DND-41 (cell line): ENCODE measurements around the gene FLNB.

ENCODE experiments used
- EZH2 ChIP-seq: IDR thresholded peaks from 3 replicates; pipeline ENCODE4 v1.6.1; 2012; ENCODE audit warnings: borderline replicate concordance, low read depth, mild to moderate bottlenecking, moderate library complexity, low read length, inconsistent platforms; ENCODE audit not compliant: severe bottlenecking
- TF ChIP-seq, protein P1 (sequence below): IDR thresholded peaks from 2 replicates; pipeline ENCODE4 v1.5.1; 2012; ENCODE audit warnings: borderline replicate concordance, low read length, moderate library complexity, mild to moderate bottlenecking; ENCODE audit not compliant: poor library complexity, severe bottlenecking; ENCODE audit errors: extremely low read depth

- TF ChIP-seq, protein P1, sequence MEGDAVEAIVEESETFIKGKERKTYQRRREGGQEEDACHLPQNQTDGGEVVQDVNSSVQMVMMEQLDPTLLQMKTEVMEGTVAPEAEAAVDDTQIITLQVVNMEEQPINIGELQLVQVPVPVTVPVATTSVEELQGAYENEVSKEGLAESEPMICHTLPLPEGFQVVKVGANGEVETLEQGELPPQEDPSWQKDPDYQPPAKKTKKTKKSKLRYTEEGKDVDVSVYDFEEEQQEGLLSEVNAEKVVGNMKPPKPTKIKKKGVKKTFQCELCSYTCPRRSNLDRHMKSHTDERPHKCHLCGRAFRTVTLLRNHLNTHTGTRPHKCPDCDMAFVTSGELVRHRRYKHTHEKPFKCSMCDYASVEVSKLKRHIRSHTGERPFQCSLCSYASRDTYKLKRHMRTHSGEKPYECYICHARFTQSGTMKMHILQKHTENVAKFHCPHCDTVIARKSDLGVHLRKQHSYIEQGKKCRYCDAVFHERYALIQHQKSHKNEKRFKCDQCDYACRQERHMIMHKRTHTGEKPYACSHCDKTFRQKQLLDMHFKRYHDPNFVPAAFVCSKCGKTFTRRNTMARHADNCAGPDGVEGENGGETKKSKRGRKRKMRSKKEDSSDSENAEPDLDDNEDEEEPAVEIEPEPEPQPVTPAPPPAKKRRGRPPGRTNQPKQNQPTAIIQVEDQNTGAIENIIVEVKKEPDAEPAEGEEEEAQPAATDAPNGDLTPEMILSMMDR: no peak
- no peak for TF ChIP-seq EZH2
Measured at GRCh38 chr3:57971975-57972374, 36.2 kb upstream of the FLNB start.
